GM12878 (cell line): ENCODE data around the gene SEMA4D. TPM values are rescaled to one million over a fixed set of nuclear protein-coding genes. Genes with fewer than 3 reads are reported as not detected.

ENCODE experiments used
- ATAC-seq: fragments of 200-7000 bp; cut with Tn5 transposase; 3 replicates; pipeline ENCODE4 v1.9.1; 2020; ENCODE audit warnings: mild to moderate bottlenecking, moderate library complexity
- BruUV-seq: library from RNA; stranded (reverse); fragments of 400-500 nt; replicated peaks from 2 replicates; lab custom pipeline; 2021; lab: Mats Ljungman, UMichigan
- CTCF ChIA-PET: fragments of 300-600 bp; sonication (Branson Sonifier 250); formaldehyde crosslinking; extraction: SDS; loops from one replicate; lab custom pipeline; 2021; ENCODE audit warnings: inconsistent platforms; lab: Yijun Ruan, JAX
- POLR2A ChIA-PET: fragments of 350-600 bp; formaldehyde crosslinking; extraction: SDS; loops from one replicate; lab custom pipeline; 2021; ENCODE audit warnings: inconsistent platforms; lab: Charles Lee
- RAD21 ChIA-PET: fragments of 300-600 bp; sonication (Branson Sonifier 250); formaldehyde crosslinking; loops from one replicate; lab custom pipeline; 2023; ENCODE audit warnings: antibody characterized with exemption; ENCODE audit not compliant: unreplicated experiment; lab: Charles Lee
- SMC1A ChIA-PET: fragments of 300-600 bp; sonication (Branson Sonifier 250); formaldehyde crosslinking; loops from one replicate; lab custom pipeline; 2023; ENCODE audit not compliant: unreplicated experiment, uncharacterized antibody; lab: Charles Lee
- DNase-seq: peaks from one replicate; pipeline ENCODE4 v3.0.0-alpha.2; 2011; ENCODE audit warnings: low read depth, low spot score
- FAIRE-seq: peaks from 3 replicates; lab custom pipeline; 2011; peaks lifted over from hg19 to GRCh38; lab: Jason Lieb, UNC
- H2AFZ ChIP-seq: 2 replicates; pipeline ENCODE4 v1.6.0; 2011; ENCODE audit warnings: low read depth, low read length, control low read depth; ENCODE audit not compliant: control insufficient read depth
- H3K27ac ChIP-seq: 2 replicates; pipeline ENCODE4 v1.5.1; 2011; ENCODE audit warnings: control low read depth; ENCODE audit not compliant: control insufficient read depth, insufficient read depth
- H3K27me3 ChIP-seq, 2 experiments: replicated peaks in 1 of 2; 2 replicates each; pipeline versions ENCODE4 v1.6.0 to v1.6.1; 2011; ENCODE audit warnings: low read length in 1 of 2; ENCODE audit not compliant: control insufficient read depth in 2 of 2, insufficient read depth in 2 of 2
- H3K36me3 ChIP-seq, 2 experiments: 2 replicates each; pipeline ENCODE4 v1.5.1; 2011; ENCODE audit warnings: low read length in 1 of 2; ENCODE audit not compliant: control insufficient read depth in 2 of 2, insufficient read depth in 2 of 2
- H3K4me1 ChIP-seq: 2 replicates; pipeline ENCODE4 v1.6.1; 2011; ENCODE audit warnings: mild to moderate bottlenecking, low read length, moderate library complexity, mixed read lengths; ENCODE audit not compliant: control insufficient read depth, insufficient read depth
- H3K4me2 ChIP-seq: 2 replicates; pipeline ENCODE4 v1.6.0; 2011; ENCODE audit warnings: control low read depth; ENCODE audit not compliant: control insufficient read depth, insufficient read depth
- H3K4me3 ChIP-seq: fragments of 200-600 bp; sonication (generic); 2 replicates; pipeline ENCODE4 v1.5.1; 2016
- H3K79me2 ChIP-seq: 2 replicates; pipeline ENCODE4 v1.6.0; 2011; ENCODE audit warnings: low read length; ENCODE audit not compliant: control insufficient read depth, insufficient read depth
- H3K9ac ChIP-seq: 2 replicates; pipeline ENCODE4 v1.8.0; 2011; ENCODE audit warnings: low read length, control low read depth, mixed read lengths; ENCODE audit not compliant: control insufficient read depth, insufficient read depth
- H3K9me3 ChIP-seq: replicated peaks from 3 replicates; pipeline ENCODE4 v1.5.1; 2011; ENCODE audit warnings: mild to moderate bottlenecking, low read length; ENCODE audit not compliant: control insufficient read depth, insufficient read depth
- H4K20me1 ChIP-seq: 2 replicates; pipeline ENCODE4 v1.6.0; 2011; ENCODE audit not compliant: control insufficient read depth, insufficient read depth
- BMI1 ChIP-seq: fragments of 450-650 bp; IDR thresholded peaks from 2 replicates; pipeline ENCODE4 v1.6.1; 2016; ENCODE audit warnings: mild to moderate bottlenecking, moderate library complexity, borderline replicate concordance
- CREM ChIP-seq: IDR thresholded peaks from 2 replicates; pipeline ENCODE4 v1.6.1; 2014; ENCODE audit warnings: antibody characterized with exemption, low read depth
- ESRRA ChIP-seq: IDR thresholded peaks from 2 replicates; pipeline ENCODE4 v1.6.1; 2012; ENCODE audit warnings: mild to moderate bottlenecking, low read length, improper control_type of control experiment
- EZH2 ChIP-seq: IDR thresholded peaks from 2 replicates; pipeline ENCODE4 v1.6.1; 2012; ENCODE audit warnings: low read depth, mild to moderate bottlenecking, control low read depth, inconsistent platforms, low read length, borderline replicate concordance; ENCODE audit not compliant: control insufficient read depth
- GABPA ChIP-seq: IDR thresholded peaks from 2 replicates; pipeline ENCODE4 v1.6.1; 2014; ENCODE audit warnings: antibody characterized with exemption, low read depth, mild to moderate bottlenecking, inconsistent platforms
- MXI1 ChIP-seq: fragments of 150-350 bp; IDR thresholded peaks from 2 replicates; pipeline ENCODE4 v1.6.1; 2011; ENCODE audit warnings: low read depth, mild to moderate bottlenecking, inconsistent platforms, low read length, improper control_type of control experiment
- NFIC ChIP-seq: IDR thresholded peaks from 2 replicates; pipeline ENCODE4 v1.6.1; 2012; ENCODE audit warnings: low read depth, mild to moderate bottlenecking, inconsistent platforms, low read length, moderate library complexity
- NRF1 ChIP-seq: conservative IDR thresholded peaks from 2 replicates; pipeline ENCODE4 v1.6.1; 2011; ENCODE audit warnings: mild to moderate bottlenecking, low read depth, low read length, improper control_type of control experiment
- POU2F2 ChIP-seq: IDR thresholded peaks from 3 replicates; pipeline ENCODE4 v1.6.1; 2011; ENCODE audit warnings: low read depth, mild to moderate bottlenecking, low read length, borderline replicate concordance
- STAT3 ChIP-seq: IDR thresholded peaks from 2 replicates; pipeline ENCODE4 v1.6.1; 2011; ENCODE audit warnings: low read depth, low read length, improper control_type of control experiment
- WRNIP1 ChIP-seq: IDR thresholded peaks from 2 replicates; pipeline ENCODE4 v1.6.1; 2011; ENCODE audit warnings: low read depth, low read length, improper control_type of control experiment, borderline replicate concordance
- ZBTB4 ChIP-seq: fragments of 450-650 bp; formaldehyde crosslinking; IDR thresholded peaks from 2 replicates; pipeline ENCODE4 v1.4.0; 2022; ENCODE audit warnings: mild to moderate bottlenecking, moderate library complexity
- ZNF24 ChIP-seq: fragments of 450-650 bp; IDR thresholded peaks from 2 replicates; pipeline ENCODE4 v1.6.1; 2017; ENCODE audit warnings: antibody characterized with exemption, mild to moderate bottlenecking
- WGBS: methylation state at CpG from one replicate; pipeline ENCODE4 v1.1.6; 2016; ENCODE audit warnings: low lambda C conversion rate; ENCODE audit not compliant: insufficient replicate concordance, insufficient coverage; ENCODE audit errors: missing lambda C conversion rate; 5-methylcytosine and 5-hydroxymethylcytosine counted together
- in situ Hi-C: fragments of 300-500 bp; cut with MboI; formaldehyde crosslinking; loops from 9 replicates; pipeline ENCODE4 v1.14.3; 2018; ENCODE audit warnings: mixed read lengths
- intact Hi-C: fragments of 100-400 bp; cut with micrococcal nuclease; formaldehyde crosslinking; loops from one replicate; pipeline ENCODE4 v1.14.2; 2022; ENCODE audit not compliant: unreplicated experiment
- polyA plus RNA-seq, 11 experiments: library from polyadenylated mRNA; depleted of rRNA in 4 of 11; unstranded in 6 of 11; stranded (reverse) in 5 of 11; fragments of >200 nt; fragmentation: Nextera tagmentation in 4 of 11; fragmentation: Illumina TruSeq in 1 of 11; extraction: Ambion mirVana in 4 of 11; extraction: Trizol in 1 of 11; gene quantifications; 1 replicate in 1 of 11; 2 replicates in 10 of 11; pipeline versions ENCODE4 v1.2.1 to v1.2.3, GENCODE V29; 2011 to 2016; ENCODE audit warnings: inconsistent platforms in 2 of 11, missing spikeins in 2 of 11, low read depth in 1 of 11
- total RNA-seq, 4 experiments: library from RNA; depleted of rRNA in 3 of 4; stranded (reverse); fragments of >200 nt in 3 of 4; fragmentation: Illumina TruSeq in 1 of 4; extraction: Trizol in 1 of 4; gene quantifications; 2 replicates each; pipeline versions ENCODE4 v1.2.1 to v1.2.3, GENCODE V29; 2013 to 2021
- TF ChIP-seq, protein P1 (sequence below): fragments of 450-650 bp; IDR thresholded peaks from 2 replicates; pipeline ENCODE4 v1.6.1; 2018; ENCODE audit warnings: borderline replicate concordance, mild to moderate bottlenecking; ENCODE audit not compliant: partially characterized antibody

The SEMA4D gene
- total and polyA plus RNA-seq, 10 of the 15 experiments (the other 5 are each of a cell fraction or from before 2014, with no cell fraction given): 15.1 to 136 (median 39.6) TPM

- Histone ChIP-seq H3K9me3 (no peaks in the 10 kb centered on the region), H3K4me3 (no peak overlapping the region), H3K4me2 (no peak overlapping the region), H3K4me1 (no peaks in the 10 kb centered on the region), H3K27ac (no peak overlapping the region), H2AFZ (no peak overlapping the region), H3K79me2 (no peaks in the 10 kb centered on the region), H3K36me3 (peaks cover 25 to 31% of the 10 kb centered on the region in 2 experiments), H3K27me3 (no peaks in the 10 kb centered on the region), H3K9ac (no peak overlapping the region), H4K20me1 (no peaks in the 10 kb centered on the region; the same call in 1 of the 2 replicates)
- TF ChIP-seq BMI1: no peak
- TF ChIP-seq WRNIP1: no peak
- TF ChIP-seq ZNF24: no peak
- TF ChIP-seq MXI1: no peak
- no peak for TF ChIP-seq ZBTB4 (CRISPR knock-in tag)
- TF ChIP-seq, protein P1, sequence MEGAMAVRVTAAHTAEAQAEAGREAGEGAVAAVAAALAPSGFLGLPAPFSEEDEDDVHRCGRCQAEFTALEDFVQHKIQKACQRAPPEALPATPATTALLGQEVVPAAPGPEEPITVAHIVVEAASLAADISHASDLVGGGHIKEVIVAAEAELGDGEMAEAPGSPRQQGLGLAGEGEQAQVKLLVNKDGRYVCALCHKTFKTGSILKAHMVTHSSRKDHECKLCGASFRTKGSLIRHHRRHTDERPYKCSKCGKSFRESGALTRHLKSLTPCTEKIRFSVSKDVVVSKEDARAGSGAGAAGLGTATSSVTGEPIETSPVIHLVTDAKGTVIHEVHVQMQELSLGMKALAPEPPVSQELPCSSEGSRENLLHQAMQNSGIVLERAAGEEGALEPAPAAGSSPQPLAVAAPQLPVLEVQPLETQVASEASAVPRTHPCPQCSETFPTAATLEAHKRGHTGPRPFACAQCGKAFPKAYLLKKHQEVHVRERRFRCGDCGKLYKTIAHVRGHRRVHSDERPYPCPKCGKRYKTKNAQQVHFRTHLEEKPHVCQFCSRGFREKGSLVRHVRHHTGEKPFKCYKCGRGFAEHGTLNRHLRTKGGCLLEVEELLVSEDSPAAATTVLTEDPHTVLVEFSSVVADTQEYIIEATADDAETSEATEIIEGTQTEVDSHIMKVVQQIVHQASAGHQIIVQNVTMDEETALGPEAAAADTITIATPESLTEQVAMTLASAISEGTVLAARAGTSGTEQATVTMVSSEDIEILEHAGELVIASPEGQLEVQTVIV: no peak
- no peak for TF ChIP-seq STAT3
- TF ChIP-seq EZH2: no peak
- TF ChIP-seq ESRRA: no peak
- no peak for TF ChIP-seq NFIC
- no peak for TF ChIP-seq GABPA
- no peak for TF ChIP-seq NRF1
- no peak for TF ChIP-seq POU2F2
- no peak for TF ChIP-seq CREM
- in situ Hi-C loops (no loop called here), intact Hi-C loops (no loop called here)
- ChIA-PET SMC1A (interaction anchor here (1.0 to 1.1 kb wide), 2 partner anchors 10 to 17 kb away, joined by 3 read pairs; no protein-coding TSS in a partner anchor), POLR2A (no interaction called here), RAD21 (interaction anchor here (1.7 kb wide), 1 partner anchor 189 kb away, joined by 6 read pairs; no protein-coding TSS in a partner anchor), CTCF (interaction anchor here (0.8 to 1.1 kb wide), 2 partner anchors 15 to 23 kb away, joined by 3 to 4 read pairs; no protein-coding TSS in a partner anchor)
- BruUV-seq: no TSS peak
- 87% methylated on average over 8 of the region's 8 CpGs for WGBS
- ATAC-seq (no peak), DNase-seq (no peak), FAIRE-seq (no peak)
Observed at GRCh38 chr9:89359751-89360261, 138.1 kb downstream of the SEMA4D start.
